ENCODE measurements around the gene FDCSP. TPM values are rescaled to one million over a fixed set of nuclear protein-coding genes. Genes with fewer than 3 reads are reported as not detected.

The FDCSP gene
- total and polyA plus RNA-seq, 9 of the 15 experiments (the other 6 are each of a cell fraction or from before 2014, with no cell fraction given) = not detected

GRCh38 chr4:70251945-70252277 lies 26.0 kb downstream of the FDCSP start:
- H3K9me3 ChIP-seq (replicated peaks; ENCODE audit: control insufficient read depth, insufficient read depth, low read depth, low read length) = 0 out of 2 replicates have a peak, but pooled peaks cover 1% of the 10 kb centered on the region
- H3K27me3 ChIP-seq (ENCODE audit: control insufficient read depth in 2 of 2, insufficient read depth in 2 of 2, low read length in 2 of 2) = no peaks in the 10 kb centered on the region
- BruUV-seq (replicated peaks) = no TSS peak
- H3K4me3 ChIP-seq = no peak overlapping the region
- no peaks in the 10 kb centered on the region for H3K9me1 ChIP-seq (ENCODE audit: control insufficient read depth, insufficient read depth, low read length)
- no peak for ATAC-seq
- no peak for FAIRE-seq
- H4K20me1 ChIP-seq (replicated peaks; ENCODE audit: control insufficient read depth, insufficient read depth, low read length) = no peaks in the 10 kb centered on the region
- intact Hi-C loops (cut with micrococcal nuclease) (no loop called here), in situ Hi-C loops (cut with MboI) (no loop called here)
- H3K36me3 ChIP-seq (ENCODE audit: control insufficient read depth, insufficient read depth, low read length) = no peaks in the 10 kb centered on the region
- no peaks in the 10 kb centered on the region for H3K4me1 ChIP-seq (replicated peaks in 1 of 2; ENCODE audit: control insufficient read depth in 2 of 2, insufficient read depth in 2 of 2, low read length in 2 of 2)
- H2AFZ ChIP-seq (ENCODE audit: low read depth, low read length) = no peak overlapping the region
- 0% methylated on average over 1 of the region's 1 CpG for WGBS (ENCODE audit: insufficient coverage, low coverage, missing lambda C conversion rate)
- H3K4me2 ChIP-seq (ENCODE audit: insufficient read depth, low read length) = no peak overlapping the region
- CTCF ChIA-PET (ENCODE audit: low intra/inter-chr PET ratio) = no interaction called here
- no peak overlapping the region for H3K27ac ChIP-seq (ENCODE audit: extremely low read depth, low read depth, low read length)
- POLR2A ChIA-PET = no interaction called here
- no peaks in the 10 kb centered on the region for H3K79me2 ChIP-seq (ENCODE audit: control insufficient read depth, insufficient read depth, low read length)
- no peak overlapping the region for H3K9ac ChIP-seq (ENCODE audit: insufficient read depth in 1 of 2, low read depth in 2 of 2, low read length in 2 of 2)
- no peak for DNase-seq (ENCODE audit: extremely low read depth in 1 of 4, low spot score in 3 of 4)
- TF ChIP-seq ZNF318 (IDR thresholded peaks at IDR 0.05; ENCODE audit: borderline replicate concordance in 1 of 2, low read depth in 1 of 2) (no peak), TCF7L2 (IDR thresholded peaks at IDR 0.05; ENCODE audit: low read depth, low read length) (no peak), BACH1 (tag; IDR thresholded peaks at IDR 0.05) (no peak), ZNF280A (IDR thresholded peaks at IDR 0.05; ENCODE audit: low read depth, partially characterized antibody) (no peak), ZNF696 (CRISPR knock-in tag; conservative IDR thresholded peaks at IDR 0.05) (no peak), TAF1 (IDR thresholded peaks at IDR 0.05; ENCODE audit: control insufficient read depth, extremely low read depth, insufficient read depth, low read length, severe bottlenecking) (no peak), BRF1 (IDR thresholded peaks at IDR 0.05; ENCODE audit: borderline replicate concordance, extremely low read depth, insufficient read length) (no peak), ZSCAN29 (IDR thresholded peaks at IDR 0.05) (no peak), BDP1 (IDR thresholded peaks at IDR 0.05; ENCODE audit: insufficient read depth, insufficient read length) (no peak), ZNF124 (CRISPR knock-in tag; IDR thresholded peaks at IDR 0.05) (no peak), GTF2E2 (tag; IDR thresholded peaks at IDR 0.05) (no peak), RBM15 (IDR thresholded peaks at IDR 0.05; ENCODE audit: insufficient read depth, low read length) (no peak), ATF4 (CRISPR knock-in tag; IDR thresholded peaks at IDR 0.05) (no peak)

Data from K562 (cell line).